Osteocyte (in vitro differentiated cells): Measurements from ENCODE around the gene ZBTB7B. TPM values are rescaled to one million over a fixed set of nuclear protein-coding genes. Genes with fewer than 3 reads are reported as not detected.

Experiments used
- DNase-seq: peaks from one replicate; pipeline ENCODE4 v3.0.0; 2021; ENCODE audit warnings: mixed read lengths; ENCODE audit not compliant: unreplicated experiment; ENCODE audit errors: extremely low spot score
- H3K27ac Mint-ChIP-seq: one replicate; pipeline ENCODE4 v1.8.0; 2021; ENCODE audit warnings: mild to moderate bottlenecking, mixed read lengths; ENCODE audit not compliant: unreplicated experiment
- H3K27me3 Mint-ChIP-seq: one replicate; pipeline ENCODE4 v1.8.0; 2021; ENCODE audit warnings: mixed read lengths; ENCODE audit not compliant: unreplicated experiment
- H3K36me3 Mint-ChIP-seq: one replicate; pipeline ENCODE4 v1.8.0; 2021; ENCODE audit warnings: mixed read lengths; ENCODE audit not compliant: unreplicated experiment
- H3K4me1 Mint-ChIP-seq: one replicate; pipeline ENCODE4 v1.8.0; 2021; ENCODE audit warnings: mixed read lengths; ENCODE audit not compliant: unreplicated experiment
- H3K4me3 Mint-ChIP-seq: one replicate; pipeline ENCODE4 v1.8.0; 2021; ENCODE audit warnings: mild to moderate bottlenecking, moderate library complexity, mixed read lengths; ENCODE audit not compliant: unreplicated experiment
- H3K9me3 Mint-ChIP-seq: one replicate; pipeline ENCODE4 v1.8.0; 2021; ENCODE audit warnings: mixed read lengths; ENCODE audit not compliant: unreplicated experiment
- CTCF ChIP-seq: fragments of 200-600 bp; sonication (generic); IDR thresholded peaks from 2 replicates; pipeline ENCODE4 v1.5.0; 2021; ENCODE audit warnings: antibody characterized with exemption, mild to moderate bottlenecking, moderate library complexity
- total RNA-seq: library from RNA; stranded (reverse); gene quantifications from 2 replicates; pipeline ENCODE4 v1.2.1, GENCODE V29; 2021

ZBTB7B gene
- total RNA-seq, 1 donor from 2014 or later = 37.8 TPM

- Mint-ChIP-seq H3K27me3 (no peaks in the 10 kb centered on the region), H3K27ac (no peak overlapping the region), H3K4me3 (no peak overlapping the region), H3K4me1 (peaks cover 30% of the 10 kb centered on the region), H3K36me3 (peaks cover 8% of the 10 kb centered on the region), H3K9me3 (no peaks in the 10 kb centered on the region)
- TF ChIP-seq CTCF = peak; percentile 97
- DNase-seq = peak; percentile 96
Measured at GRCh38 chr1:155061381-155062150, 59.0 kb downstream of the ZBTB7B start.

- H3K27ac Mint-ChIP-seq = no peak overlapping the region
Measured at GRCh38 chr1:155062151-155062686, 59.6 kb downstream of the ZBTB7B start.

GRCh38 chr1:155062702-155063411, 60.3 kb downstream of the ZBTB7B start:
- peak; percentile 77 for TF ChIP-seq CTCF

More at GRCh38 chr1:155062151-155062686, 59.6 kb downstream of the ZBTB7B start:
- Mint-ChIP-seq H3K27me3 (no peaks in the 10 kb centered on the region), H3K36me3 (peaks cover 8% of the 10 kb centered on the region), H3K4me1 (peaks cover 30% of the 10 kb centered on the region), H3K9me3 (no peaks in the 10 kb centered on the region), H3K4me3 (no peak overlapping the region)
- TF ChIP-seq CTCF = no peak
- no peak for DNase-seq

GRCh38 chr1:155063550-155064110, 61.0 kb downstream of the ZBTB7B start, which contains the start of gene EFNA4:
Gene EFNA4, plus strand, starts transcription at chr1:155063740. Its CDS starts 84 bp downstream, at chr1:155063824.
- TF ChIP-seq CTCF = no peak
- peaks cover 30% of the 10 kb centered on the region for H3K4me1 Mint-ChIP-seq
- H3K4me3 Mint-ChIP-seq = peak within 1 kb of the TSS; percentile 89
- DNase-seq = peak; percentile 91
- H3K27me3 Mint-ChIP-seq = no peaks in the 10 kb centered on the region
- H3K36me3 Mint-ChIP-seq = no peaks in the 10 kb centered on the region
- peak within 1 kb of the TSS; percentile 85 for H3K27ac Mint-ChIP-seq
- no peaks in the 10 kb centered on the region for H3K9me3 Mint-ChIP-seq

More at GRCh38 chr1:155062702-155063411, 60.3 kb downstream of the ZBTB7B start:
- H3K27me3 Mint-ChIP-seq = no peaks in the 10 kb centered on the region
- H3K27ac Mint-ChIP-seq = no peak overlapping the region
- DNase-seq = no peak
- H3K36me3 Mint-ChIP-seq = peaks cover 5% of the 10 kb centered on the region
- no peaks in the 10 kb centered on the region for H3K9me3 Mint-ChIP-seq
- H3K4me3 Mint-ChIP-seq = peak overlapping the region; percentile 89
- peaks cover 30% of the 10 kb centered on the region for H3K4me1 Mint-ChIP-seq
